SK-N-SH (cell line): ENCODE results near the gene EIPR1. TPM values are rescaled to one million over a fixed set of nuclear protein-coding genes. Genes with fewer than 3 reads are reported as not detected.

ENCODE experiments used
- CTCF ChIA-PET: fragments of 300-600, 350-600 bp; formaldehyde crosslinking; extraction: SDS; loops from one replicate; lab custom pipeline; 2021; lab: Yijun Ruan, JAX
- POLR2A ChIA-PET: fragments of 350-600 bp; sonication (Branson Sonifier 250); formaldehyde crosslinking; extraction: SDS; loops from one replicate; lab custom pipeline; 2020; ENCODE audit warnings: antibody characterized with exemption, inconsistent platforms; lab: Yijun Ruan, JAX
- DNase-seq: peaks from one replicate; pipeline ENCODE4 v3.0.0; 2012
- H2AFZ ChIP-seq: fragments of 200-600 bp; sonication (generic); 2 replicates; pipeline ENCODE4 v1.8.1; 2016; ENCODE audit warnings: antibody characterized with exemption, mild to moderate bottlenecking, low read depth
- H3F3A ChIP-seq: fragments of 200-600 bp; sonication (generic); replicated peaks from 2 replicates; pipeline ENCODE3; 2016; ENCODE audit warnings: antibody characterized with exemption, mild to moderate bottlenecking; ENCODE audit not compliant: insufficient read depth
- H3K27ac ChIP-seq, 2 experiments: fragments of 200-500 bp in 1 of 2; fragments of 200-600 bp in 1 of 2; sonication (Bioruptor generic) in 1 of 2; sonication (generic), shearing (Covaris generic) in 1 of 2; 2 replicates each; pipeline versions ENCODE4 v1.5.1 to v1.6.1; 2014 to 2016; ENCODE audit warnings: low read depth in 2 of 2, inconsistent platforms in 1 of 2, low read length in 1 of 2, mild to moderate bottlenecking in 1 of 2, mixed read lengths in 1 of 2
- H3K27me3 ChIP-seq: fragments of 200-600 bp; sonication (generic), shearing (Covaris generic); 2 replicates; pipeline ENCODE4 v1.6.1; 2016; ENCODE audit warnings: mixed run types; ENCODE audit not compliant: insufficient read depth
- H3K36me3 ChIP-seq, 2 experiments: fragments of 200-500 bp in 1 of 2; fragments of 200-600 bp in 1 of 2; sonication (Bioruptor generic) in 1 of 2; sonication (generic) in 1 of 2; replicated peaks in 1 of 2; 2 replicates each; pipeline versions ENCODE3 to v1.5.1; 2014 to 2016; ENCODE audit warnings: low read length in 1 of 2, mild to moderate bottlenecking in 1 of 2; ENCODE audit not compliant: insufficient read depth in 2 of 2, control insufficient read depth in 1 of 2
- H3K4me1 ChIP-seq, 2 experiments: fragments of 200-500 bp in 1 of 2; fragments of 200-600 bp in 1 of 2; sonication (Bioruptor generic) in 1 of 2; sonication (generic), shearing (Covaris generic) in 1 of 2; 2 replicates each; pipeline versions ENCODE4 v1.5.1 to v1.6.1; 2014 to 2016; ENCODE audit warnings: low read depth in 1 of 2, low read length in 1 of 2, mixed run types in 1 of 2; ENCODE audit not compliant: insufficient read depth in 2 of 2, control insufficient read depth in 1 of 2
- H3K4me2 ChIP-seq: fragments of 200-600 bp; sonication (generic), shearing (Covaris generic); 2 replicates; pipeline ENCODE4 v1.6.1; 2017; ENCODE audit warnings: mixed run types
- H3K4me3 ChIP-seq, 2 experiments: fragments of 200-500 bp in 1 of 2; fragments of 200-600 bp in 1 of 2; sonication (Bioruptor generic) in 1 of 2; sonication (generic), shearing (Covaris generic) in 1 of 2; 2 replicates each; pipeline versions ENCODE4 v1.5.1 to v1.8.1; 2014 to 2016; ENCODE audit warnings: low read depth in 2 of 2, inconsistent platforms in 1 of 2, low read length in 1 of 2, mild to moderate bottlenecking in 1 of 2, mixed read lengths in 1 of 2, moderate library complexity in 1 of 2
- H3K79me2 ChIP-seq: fragments of 200-600 bp; sonication (generic); 2 replicates; pipeline ENCODE4 v1.8.1; 2017; ENCODE audit warnings: mild to moderate bottlenecking; ENCODE audit not compliant: insufficient read depth
- H3K9ac ChIP-seq: fragments of 200-600 bp; sonication (generic); 2 replicates; pipeline ENCODE4 v1.6.1; 2017; ENCODE audit warnings: mixed run types
- H3K9me2 ChIP-seq: fragments of 200-600 bp; sonication (generic); 2 replicates; pipeline ENCODE4 v1.6.1; 2017; ENCODE audit warnings: mixed run types
- H3K9me3 ChIP-seq: fragments of 200-600 bp; sonication (generic); 2 replicates; pipeline ENCODE4 v1.6.1; 2017; ENCODE audit warnings: mixed run types, mild to moderate bottlenecking, moderate library complexity
- H4K20me1 ChIP-seq: fragments of 200-600 bp; sonication (generic); 2 replicates; pipeline ENCODE4 v1.6.1; 2017; ENCODE audit warnings: mild to moderate bottlenecking, mixed run types; ENCODE audit not compliant: insufficient read depth
- CHD2 ChIP-seq: fragments of 150-350 bp; IDR thresholded peaks from 2 replicates; pipeline ENCODE4 v1.6.1; 2018; ENCODE audit warnings: low read length; ENCODE audit not compliant: partially characterized antibody
- CTCF ChIP-seq: fragments of 200-600 bp; sonication (generic); IDR thresholded peaks from 2 replicates; pipeline ENCODE4 v1.6.1; 2017; ENCODE audit warnings: antibody characterized with exemption, mild to moderate bottlenecking, moderate library complexity
- EP300 ChIP-seq, 2 experiments: IDR thresholded peaks; 2 replicates each; pipeline versions ENCODE4 v1.4.0 to v1.6.1; 2012; ENCODE audit warnings: borderline replicate concordance in 1 of 2, low read depth in 1 of 2, low read length in 1 of 2
- FOXJ3 ChIP-seq: sonication (generic); formaldehyde crosslinking; IDR thresholded peaks from 2 replicates; pipeline ENCODE4 v1.5.1; 2020; ENCODE audit warnings: mild to moderate bottlenecking, missing genetic modification reagents
- MXI1 ChIP-seq: IDR thresholded peaks from 2 replicates; pipeline ENCODE4 v1.6.1; 2012; ENCODE audit warnings: mild to moderate bottlenecking, low read depth, low read length, improper control_type of control experiment
- POLR2AphosphoS5 ChIP-seq: IDR thresholded peaks from 2 replicates; pipeline ENCODE4 v1.6.1; 2012; ENCODE audit warnings: low read depth, low read length
- RAD21 ChIP-seq: IDR thresholded peaks from 2 replicates; pipeline ENCODE4 v1.6.1; 2012; ENCODE audit warnings: mild to moderate bottlenecking, low read length
- RFX5 ChIP-seq: IDR thresholded peaks from 2 replicates; pipeline ENCODE4 v1.6.1; 2012; ENCODE audit warnings: mild to moderate bottlenecking, improper control_type of control experiment, low read length
- RXRA ChIP-seq: IDR thresholded peaks from 2 replicates; pipeline ENCODE4 v1.4.0; 2012; ENCODE audit warnings: low read depth, mild to moderate bottlenecking, borderline replicate concordance
- TAF1 ChIP-seq: IDR thresholded peaks from 2 replicates; pipeline ENCODE4 v1.6.1; 2012; ENCODE audit warnings: low read depth, mild to moderate bottlenecking, low read length, moderate library complexity, borderline replicate concordance
- TCF12 ChIP-seq: IDR thresholded peaks from 2 replicates; pipeline ENCODE4 v1.4.0; 2012
- USF2 ChIP-seq: fragments of 150-350 bp; IDR thresholded peaks from 2 replicates; pipeline ENCODE4 v1.6.1; 2017; ENCODE audit warnings: antibody characterized with exemption, low read length, low read depth, borderline replicate concordance
- WGBS: methylation state at CpG from one replicate; pipeline ENCODE4 v1.1.6; 2017; ENCODE audit warnings: low lambda C conversion rate; 5-methylcytosine and 5-hydroxymethylcytosine counted together
- polyA plus RNA-seq, 3 experiments: library from polyadenylated mRNA; depleted of rRNA; stranded (reverse); fragments of >200 nt; gene quantifications; 2 replicates each; pipeline ENCODE4 v1.2.3, GENCODE V29; 2012

Gene EIPR1
- polyA plus RNA-seq, 1 of the 3 experiments (the other 2 are of a cell fraction): 85.9 TPM

GRCh38 chr2:3270095-3270478 is 107.5 kb downstream of the EIPR1 start:
- no peak overlapping the region for H3K27ac ChIP-seq
- H3K79me2 ChIP-seq: peaks cover 19% of the 10 kb centered on the region; the same call in 1 of the 2 replicates
- no peak overlapping the region for H2AFZ ChIP-seq
- no peak overlapping the region for H3K4me2 ChIP-seq
- no peak for DNase-seq
- no peak overlapping the region for H3K9ac ChIP-seq
- peaks cover 0 to 30% of the 10 kb centered on the region in 2 experiments; a peak in 1 of 4 replicates for H3K4me1 ChIP-seq
- peaks cover 11 to 12% of the 10 kb centered on the region in 2 experiments for H3K36me3 ChIP-seq
- H3K9me2 ChIP-seq: no peaks in the 10 kb centered on the region
- 0 out of 2 replicates have a peak, but pooled peaks cover under 1% of the 10 kb centered on the region for H3K9me3 ChIP-seq
- CTCF ChIA-PET: no interaction called here
- H3K4me3 ChIP-seq: no peak overlapping the region
- no peaks in the 10 kb centered on the region for H4K20me1 ChIP-seq
- no peaks in the 10 kb centered on the region for H3F3A ChIP-seq
- no peak for TF ChIP-seq USF2
- no peak for TF ChIP-seq MXI1
- TF ChIP-seq FOXJ3 (CRISPR knock-in tag): no peak
- no peak for TF ChIP-seq RXRA
- no peak for TF ChIP-seq TAF1
- TF ChIP-seq EP300 (IDR thresholded peaks at IDR 0.05; ENCODE audit: borderline replicate concordance in 1 of 2, low read depth in 1 of 2, low read length in 1 of 2): no peak
- TF ChIP-seq RFX5: no peak
- TF ChIP-seq RAD21: no peak
- no peak for TF ChIP-seq POLR2AphosphoS5
- no peak for TF ChIP-seq TCF12
- H3K27me3 ChIP-seq: no peaks in the 10 kb centered on the region
- over 99% methylated on average over 7 of the region's 8 CpGs for WGBS
- POLR2A ChIA-PET: no interaction called here

- no peak overlapping the region for H2AFZ ChIP-seq
- H4K20me1 ChIP-seq: no peaks in the 10 kb centered on the region
- no peak overlapping the region for H3K9ac ChIP-seq
- H3K4me3 ChIP-seq: no peak overlapping the region
- WGBS: 96% methylated on average over 22 of the region's 22 CpGs
- H3F3A ChIP-seq: no peaks in the 10 kb centered on the region
- no peak overlapping the region for H3K27ac ChIP-seq
- no peaks in the 10 kb centered on the region for H3K9me3 ChIP-seq
- peaks cover 9% of the 10 kb centered on the region in 2 experiments for H3K36me3 ChIP-seq
- ChIA-PET POLR2A (no interaction called here), CTCF (no interaction called here)
- peaks cover 13% of the 10 kb centered on the region; the same call in 1 of the 2 replicates for H3K79me2 ChIP-seq
- no peaks in the 10 kb centered on the region for H3K9me2 ChIP-seq
- no peak for DNase-seq
- H3K4me1 ChIP-seq: peaks cover 0 to 30% of the 10 kb centered on the region in 2 experiments; a peak in 1 of 4 replicates
- no peak overlapping the region for H3K4me2 ChIP-seq
- no peak for TF ChIP-seq RFX5
- TF ChIP-seq CHD2: no peak
- TF ChIP-seq FOXJ3 (CRISPR knock-in tag): no peak; the same call in 1 of the 2 replicates
- TF ChIP-seq CTCF: no peak
- no peaks in the 10 kb centered on the region for H3K27me3 ChIP-seq
These were observed 108.1 kb downstream of the EIPR1 start for GRCh38 chr2:3269425-3270094.
